ENCODE measurements around the gene CTSW.
"Not testable (repeated sequence)": the region's sequence is repeated elsewhere in the genome, so short reads cannot be mapped to it uniquely, and the experiment has no call there.

Gene CTSW

GRCh38 chr11:65879617-65880016 lies at the start of gene CTSW:
TSS of gene CTSW (plus strand) at chr11:65879837. CDS start at chr11:65879855, 18 bp downstream.
- no peak for DNase-seq (ENCODE audit: low read depth, low spot score)

GRCh38 chr11:65832231-65832630 lies 47.4 kb upstream of the CTSW start:
- DNase-seq (ENCODE audit: low read depth, low spot score), result not testable (repeated sequence)

- DNase-seq (ENCODE audit: low read depth, low spot score), result peak; percentile 93
Observed at GRCh38 chr11:65833297-65834030, 46.2 kb upstream of the CTSW start, which contains the start of gene SNX32. TSS of gene SNX32 (plus strand) at chr11:65833963. CDS start at chr11:65834066, 103 bp downstream.

- no peak for DNase-seq (ENCODE audit: low read depth, low spot score)
Observed at GRCh38 chr11:65834202-65834601, 45.4 kb upstream of the CTSW start.

- no peak for DNase-seq (ENCODE audit: low read depth, low spot score)
Observed at GRCh38 chr11:65842144-65842543, 37.5 kb upstream of the CTSW start.

GRCh38 chr11:65843811-65844210 lies 35.8 kb upstream of the CTSW start:
- no peak for DNase-seq (ENCODE audit: low read depth, low spot score)

GRCh38 chr11:65844231-65844872 lies 35.3 kb upstream of the CTSW start:
- no peak for DNase-seq (ENCODE audit: low read depth, low spot score)

- DNase-seq (ENCODE audit: low read depth, low spot score), result no peak
Observed at GRCh38 chr11:65847746-65848145, 31.9 kb upstream of the CTSW start.

GRCh38 chr11:65848693-65849092 lies 30.9 kb upstream of the CTSW start:
- DNase-seq (ENCODE audit: low read depth, low spot score), result not testable (repeated sequence)

GRCh38 chr11:65849366-65849765 lies 30.3 kb upstream of the CTSW start:
- no peak for DNase-seq (ENCODE audit: low read depth, low spot score)

GRCh38 chr11:65849771-65850216 lies 29.8 kb upstream of the CTSW start:
- DNase-seq (ENCODE audit: low read depth, low spot score), result no peak

- no peak for DNase-seq (ENCODE audit: low read depth, low spot score)
Observed at GRCh38 chr11:65850217-65851082, 29.2 kb upstream of the CTSW start.

GRCh38 chr11:65851083-65851579 lies 28.5 kb upstream of the CTSW start:
- DNase-seq (ENCODE audit: low read depth, low spot score), result no peak

GRCh38 chr11:65851811-65852507 lies 27.7 kb upstream of the CTSW start:
- DNase-seq (ENCODE audit: low read depth, low spot score), result no peak

GRCh38 chr11:65852508-65853245 lies 27.0 kb upstream of the CTSW start:
- DNase-seq (ENCODE audit: low read depth, low spot score), result no peak

GRCh38 chr11:65853246-65853979 lies 26.2 kb upstream of the CTSW start:
- no peak for DNase-seq (ENCODE audit: low read depth, low spot score)

GRCh38 chr11:65854161-65854592 lies 25.5 kb upstream of the CTSW start:
- DNase-seq (ENCODE audit: low read depth, low spot score), result no peak

- no peak for DNase-seq (ENCODE audit: low read depth, low spot score)
Observed at GRCh38 chr11:65854852-65855837, 24.5 kb upstream of the CTSW start.
